ENCODE measurements around the gene SEMA6A. TPM values are rescaled to one million over a fixed set of nuclear protein-coding genes. Genes with fewer than 3 reads are reported as not detected.

Gene SEMA6A
- total RNA-seq, 1 donor from 2014 or later = 84.2 TPM

- Mint-ChIP-seq H3K27ac (no peak overlapping the region), H3K27me3 (no peaks in the 10 kb centered on the region), H3K9me3 (peaks cover 6% of the 10 kb centered on the region), H3K4me1 (ENCODE audit: unreplicated experiment) (peaks cover 30% of the 10 kb centered on the region), H3K36me3 (peaks cover 14% of the 10 kb centered on the region), H3K4me3 (no peak overlapping the region)
- TF ChIP-seq CTCF (conservative IDR thresholded peaks at IDR 0.05) = no peak
- no peak for DNase-seq (ENCODE audit: extremely low spot score, unreplicated experiment)
Measured at GRCh38 chr5:116514421-116514970, 60.1 kb downstream of the SEMA6A start.

- Mint-ChIP-seq H3K27ac (no peak overlapping the region), H3K4me1 (ENCODE audit: unreplicated experiment) (peaks cover 41% of the 10 kb centered on the region), H3K27me3 (no peaks in the 10 kb centered on the region), H3K36me3 (peaks cover 8% of the 10 kb centered on the region), H3K9me3 (no peaks in the 10 kb centered on the region), H3K4me3 (no peak overlapping the region)
- DNase-seq (ENCODE audit: extremely low spot score, unreplicated experiment) = no peak
- TF ChIP-seq CTCF (conservative IDR thresholded peaks at IDR 0.05) = no peak
Measured at GRCh38 chr5:116510517-116510916, 64.1 kb downstream of the SEMA6A start.

GRCh38 chr5:116509483-116510244 lies 65.0 kb downstream of the SEMA6A start:
- H3K27ac Mint-ChIP-seq = peak overlapping the region; percentile 19
- H3K9me3 Mint-ChIP-seq = no peaks in the 10 kb centered on the region
- peaks cover 8% of the 10 kb centered on the region for H3K36me3 Mint-ChIP-seq
- H3K27me3 Mint-ChIP-seq = no peaks in the 10 kb centered on the region
- H3K4me3 Mint-ChIP-seq = no peak overlapping the region
- peaks cover 43% of the 10 kb centered on the region for H3K4me1 Mint-ChIP-seq (ENCODE audit: unreplicated experiment)
- no peak for DNase-seq (ENCODE audit: extremely low spot score, unreplicated experiment)
- no peak for TF ChIP-seq CTCF (conservative IDR thresholded peaks at IDR 0.05)

- no peaks in the 10 kb centered on the region for H3K9me3 Mint-ChIP-seq
- no peaks in the 10 kb centered on the region for H3K27me3 Mint-ChIP-seq
- peaks cover 43% of the 10 kb centered on the region for H3K4me1 Mint-ChIP-seq (ENCODE audit: unreplicated experiment)
- no peak for TF ChIP-seq CTCF (conservative IDR thresholded peaks at IDR 0.05)
- DNase-seq (ENCODE audit: extremely low spot score, unreplicated experiment) = no peak
- peaks cover 12% of the 10 kb centered on the region for H3K36me3 Mint-ChIP-seq
- H3K27ac Mint-ChIP-seq = no peak overlapping the region
- H3K4me3 Mint-ChIP-seq = no peak overlapping the region
Measured at GRCh38 chr5:116508835-116509234, 65.8 kb downstream of the SEMA6A start.

GRCh38 chr5:116507941-116508655 lies 66.5 kb downstream of the SEMA6A start:
- Mint-ChIP-seq H3K9me3 (no peaks in the 10 kb centered on the region), H3K36me3 (peaks cover 16% of the 10 kb centered on the region), H3K4me3 (no peak overlapping the region), H3K27ac (no peak overlapping the region), H3K4me1 (ENCODE audit: unreplicated experiment) (peaks cover 46% of the 10 kb centered on the region), H3K27me3 (no peaks in the 10 kb centered on the region)
- TF ChIP-seq CTCF (conservative IDR thresholded peaks at IDR 0.05) = no peak
- DNase-seq (ENCODE audit: extremely low spot score, unreplicated experiment) = no peak

All from type B pancreatic cell (in vitro differentiated cells).